Heart left ventricle (tissue), 13 donors: ENCODE data around the gene CCDC85C.

Source experiments
- POLR2A ChIP-seq, 2 donors: fragments of 450-650 bp; IDR thresholded peaks; one replicate each; pipeline ENCODE4 v1.6.1; 2017; ENCODE audit warnings: antibody characterized with exemption in 2 of 2, mild to moderate bottlenecking in 2 of 2, moderate library complexity in 2 of 2
- TF ChIP-seq, protein P1 (sequence below), 12 donors: fragments of 200-600 bp; sonication (generic) in 4 of 12; IDR thresholded peaks; one replicate each; pipeline versions ENCODE4 v1.5.0 to v1.8.0; 2018 to 2022; ENCODE audit warnings: antibody characterized with exemption in 12 of 12, mild to moderate bottlenecking in 5 of 12
- donor health status: ischemic (EF 13 %, LVEDD 7.1; RV severe dilation, severe dysfunction).
- donor health status: DM: no; HTN: yes; CAD: no.
- donor health status: DM: no; HTN: no; CAD: no.
- donor health status: ischemic (EF 25% LVEDD 6.9; RV normal size, moderate dysfunction).
- donor health status: ischemic (EF 25% LVEDD 5.7; RV mildly dilated, moderate dysfunction).
- donor health status: ischemic (EF 35%, LVEDD 5.7; RV mildly dilated, moderate dysfunction).
- donor health status: nonischemic (EF 11% LVEDD 7.7; RV severe dilation, severe dysfunction).
- donor health status: DM: yes; HTN: yes; CAD: no.
- donor health status: PGD.
- donor health status: ischemic (EF 29% LVEDD 5.4; RV normal size, mild dysfunction).
- donor health status: nonischemic (EF 23%, LVEDD 6.1; RV moderate dilation, normal function).

- TF ChIP-seq, protein P1, sequence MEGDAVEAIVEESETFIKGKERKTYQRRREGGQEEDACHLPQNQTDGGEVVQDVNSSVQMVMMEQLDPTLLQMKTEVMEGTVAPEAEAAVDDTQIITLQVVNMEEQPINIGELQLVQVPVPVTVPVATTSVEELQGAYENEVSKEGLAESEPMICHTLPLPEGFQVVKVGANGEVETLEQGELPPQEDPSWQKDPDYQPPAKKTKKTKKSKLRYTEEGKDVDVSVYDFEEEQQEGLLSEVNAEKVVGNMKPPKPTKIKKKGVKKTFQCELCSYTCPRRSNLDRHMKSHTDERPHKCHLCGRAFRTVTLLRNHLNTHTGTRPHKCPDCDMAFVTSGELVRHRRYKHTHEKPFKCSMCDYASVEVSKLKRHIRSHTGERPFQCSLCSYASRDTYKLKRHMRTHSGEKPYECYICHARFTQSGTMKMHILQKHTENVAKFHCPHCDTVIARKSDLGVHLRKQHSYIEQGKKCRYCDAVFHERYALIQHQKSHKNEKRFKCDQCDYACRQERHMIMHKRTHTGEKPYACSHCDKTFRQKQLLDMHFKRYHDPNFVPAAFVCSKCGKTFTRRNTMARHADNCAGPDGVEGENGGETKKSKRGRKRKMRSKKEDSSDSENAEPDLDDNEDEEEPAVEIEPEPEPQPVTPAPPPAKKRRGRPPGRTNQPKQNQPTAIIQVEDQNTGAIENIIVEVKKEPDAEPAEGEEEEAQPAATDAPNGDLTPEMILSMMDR (IDR thresholded peaks at IDR 0.05) = no peak
- no peak for TF ChIP-seq POLR2A (IDR thresholded peaks at IDR 0.05)
These were observed 40.9 kb upstream of the CCDC85C start, which contains the start of gene HHIPL1 for GRCh38 chr14:99644723-99645544.
